Transverse colon (tissue), 4 donors: Measurements from ENCODE around the gene GSTT2B. TPM values are rescaled to one million over a fixed set of nuclear protein-coding genes. Genes with fewer than 3 reads are reported as not detected.

ENCODE experiments used
- DNase-seq: peaks from one replicate; pipeline ENCODE4 v3.0.0-alpha.2; 2019
- H3K27ac ChIP-seq, 4 donors: fragments of 200-600 bp; sonication (generic); 2 replicates each; pipeline ENCODE4 v1.5.1; 2016 to 2018; ENCODE audit warnings: inconsistent platforms in 4 of 4
- H3K27me3 ChIP-seq: fragments of 200-600 bp; sonication (generic); 2 replicates; pipeline ENCODE4 v1.5.1; 2017; ENCODE audit warnings: inconsistent platforms
- H3K36me3 ChIP-seq, 4 donors: fragments of 200-600 bp; sonication (generic); 2 replicates each; pipeline ENCODE4 v1.5.1; 2017 to 2019; ENCODE audit warnings: inconsistent platforms in 4 of 4
- H3K4me1 ChIP-seq, 4 donors: fragments of 200-600 bp; sonication (generic); 2 replicates each; pipeline ENCODE4 v1.5.1; 2017 to 2020; ENCODE audit warnings: inconsistent platforms in 4 of 4
- H3K4me3 ChIP-seq, 4 donors: fragments of 200-600 bp; sonication (generic); 1 replicate in 1 of 4; 2 replicates in 3 of 4; pipeline versions ENCODE4 v1.5.1 to v1.6.1; 2017 to 2019; ENCODE audit warnings: inconsistent platforms in 4 of 4
- H3K9me3 ChIP-seq, 2 donors: fragments of 200-600 bp; sonication (generic); 2 replicates each; pipeline ENCODE4 v1.5.1; 2017 to 2019; ENCODE audit warnings: inconsistent platforms in 2 of 2
- EP300 ChIP-seq: sonication (generic); formaldehyde crosslinking; IDR thresholded peaks from one replicate; pipeline ENCODE4 v1.6.1; 2017; ENCODE audit warnings: antibody characterized with exemption, low read depth
- POLR2A ChIP-seq: fragments of 450-650 bp; IDR thresholded peaks from one replicate; pipeline ENCODE4 v1.6.1; 2016; ENCODE audit warnings: antibody characterized with exemption, mild to moderate bottlenecking, moderate library complexity
- POLR2AphosphoS5 ChIP-seq, 3 donors: sonication (generic); formaldehyde crosslinking; IDR thresholded peaks; one replicate each; pipeline ENCODE4 v1.6.1; 2016; ENCODE audit warnings: antibody characterized with exemption in 3 of 3
- WGBS, 2 donors: methylation state at CpG; one replicate each; pipeline ENCODE4 v1.1.5; 2018; ENCODE audit warnings: low coverage in 1 of 2; 5-methylcytosine and 5-hydroxymethylcytosine counted together
- in situ Hi-C, 4 donors: fragments of 200-750 bp; cut with MboI; loops; one replicate each; pipeline versions ENCODE4 v1.15.0 to v1.15.1; 2017; ENCODE audit warnings: low sequenced_read_pairs in 3 of 4, low pct_ligation_motif_present in 1 of 4, low pct_unique_long_range_greater_than_20kb in 1 of 4
- intact Hi-C: fragments of 100-400 bp; cut with DNase I; formaldehyde crosslinking; loops from one replicate; pipeline ENCODE4 v1.15.1; 2023; ENCODE audit warnings: low total_unique reads
- total RNA-seq, 4 donors: library from RNA; depleted of rRNA; stranded (reverse); fragments of >200 nt; gene quantifications; one replicate each; pipeline ENCODE4 v1.1.0, GENCODE V29; 2016
- TF ChIP-seq, protein P1 (sequence below), 5 experiments: fragments of 200-600 bp in 3 of 5; fragments of 450-650 bp in 2 of 5; sonication (generic) in 3 of 5; IDR thresholded peaks; 1 replicate in 2 of 5; 2 replicates in 3 of 5; pipeline ENCODE4 v1.5.1; 2016 to 2017; ENCODE audit warnings: antibody characterized with exemption in 5 of 5, inconsistent platforms in 3 of 5, mild to moderate bottlenecking in 2 of 5, moderate library complexity in 1 of 5

The GSTT2B gene
- total RNA-seq, 4 donors from 2014 or later = 2.4 TPM; not detected in 3

DNA sequence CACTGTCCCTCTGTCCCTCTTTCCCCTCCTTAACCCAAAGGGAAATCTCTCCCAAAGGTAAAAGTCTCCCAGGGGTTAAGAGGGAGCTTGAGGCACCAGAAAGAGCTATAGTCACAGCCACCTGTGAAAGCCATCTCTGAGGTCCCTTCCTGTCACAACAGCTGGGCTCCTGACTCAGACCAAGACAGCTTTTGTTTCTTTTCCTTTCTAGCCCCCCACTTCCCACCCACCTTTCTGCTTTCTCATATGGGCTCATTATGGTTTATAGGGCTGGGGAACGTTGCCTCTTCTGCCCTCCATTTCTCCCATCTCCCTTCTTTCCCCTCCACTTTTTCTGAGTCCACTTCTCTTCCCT, 47.7 kb downstream of the GSTT2B start:
- Histone ChIP-seq H3K9me3 (no peaks in the 10 kb centered on the region), H3K27ac (peak overlapping the region; percentile 84 to 93 (median 88)), H3K4me1 (peaks cover 0 to 41% (median 16%) of the 10 kb centered on the region in 4 donors), H3K4me3 (peak overlapping the region; percentile 20 to 73 (median 49)), H3K27me3 (no peaks in the 10 kb centered on the region), H3K36me3 (no peaks in the 10 kb centered on the region)
- in situ Hi-C loops (no loop called here), intact Hi-C loops (no loop called here)
- 0% methylated on average over 1 of the region's 1 CpG for WGBS, 2 donors
- TF ChIP-seq, protein P1, sequence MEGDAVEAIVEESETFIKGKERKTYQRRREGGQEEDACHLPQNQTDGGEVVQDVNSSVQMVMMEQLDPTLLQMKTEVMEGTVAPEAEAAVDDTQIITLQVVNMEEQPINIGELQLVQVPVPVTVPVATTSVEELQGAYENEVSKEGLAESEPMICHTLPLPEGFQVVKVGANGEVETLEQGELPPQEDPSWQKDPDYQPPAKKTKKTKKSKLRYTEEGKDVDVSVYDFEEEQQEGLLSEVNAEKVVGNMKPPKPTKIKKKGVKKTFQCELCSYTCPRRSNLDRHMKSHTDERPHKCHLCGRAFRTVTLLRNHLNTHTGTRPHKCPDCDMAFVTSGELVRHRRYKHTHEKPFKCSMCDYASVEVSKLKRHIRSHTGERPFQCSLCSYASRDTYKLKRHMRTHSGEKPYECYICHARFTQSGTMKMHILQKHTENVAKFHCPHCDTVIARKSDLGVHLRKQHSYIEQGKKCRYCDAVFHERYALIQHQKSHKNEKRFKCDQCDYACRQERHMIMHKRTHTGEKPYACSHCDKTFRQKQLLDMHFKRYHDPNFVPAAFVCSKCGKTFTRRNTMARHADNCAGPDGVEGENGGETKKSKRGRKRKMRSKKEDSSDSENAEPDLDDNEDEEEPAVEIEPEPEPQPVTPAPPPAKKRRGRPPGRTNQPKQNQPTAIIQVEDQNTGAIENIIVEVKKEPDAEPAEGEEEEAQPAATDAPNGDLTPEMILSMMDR (IDR thresholded peaks at IDR 0.05) = no peak
- TF ChIP-seq EP300 (no peak), POLR2AphosphoS5 (IDR thresholded peaks at IDR 0.05) (no peak), POLR2A (no peak)
- DNase-seq = no peak

DNA sequence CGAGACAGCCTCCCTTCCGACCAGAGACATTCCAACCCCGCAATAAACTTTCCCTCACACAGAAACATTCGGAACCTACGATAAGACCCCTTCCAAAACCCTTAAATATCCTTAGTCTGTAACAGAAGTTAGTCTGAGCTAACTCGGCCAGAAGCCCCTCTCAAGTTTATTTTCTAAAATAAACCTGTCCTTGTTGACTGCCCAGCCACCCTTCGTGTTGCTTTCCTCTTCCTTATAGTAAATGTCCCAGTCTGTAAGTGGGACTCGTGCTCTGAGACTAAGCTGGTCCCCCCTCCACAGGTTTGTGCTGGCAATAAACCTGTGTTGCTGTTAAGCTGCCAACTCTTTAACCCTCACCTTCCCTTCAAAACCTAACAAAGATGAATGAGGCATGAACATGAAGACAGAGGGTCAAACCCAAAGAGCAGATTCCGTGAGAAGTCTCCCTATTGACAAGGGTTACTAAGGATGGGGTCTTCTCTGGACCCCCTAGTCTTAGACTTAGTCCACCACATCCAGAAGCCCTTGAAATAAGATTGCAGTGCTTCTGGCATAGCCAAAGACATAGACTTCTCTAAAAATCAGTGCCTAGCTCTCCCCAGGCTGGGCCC, 48.6 kb downstream of the GSTT2B start:
- intact Hi-C loops = no loop called here
- no peaks in the 10 kb centered on the region for H3K36me3 ChIP-seq
- no peaks in the 10 kb centered on the region for H3K27me3 ChIP-seq
- TF ChIP-seq, protein P1 (IDR thresholded peaks at IDR 0.05) = no peak
- TF ChIP-seq EP300 = no peak
- TF ChIP-seq POLR2A = no peak
- TF ChIP-seq POLR2AphosphoS5 (IDR thresholded peaks at IDR 0.05) = no peak
- peaks cover 0 to 41% (median 16%) of the 10 kb centered on the region in 4 donors for H3K4me1 ChIP-seq
- DNase-seq = no peak
- H3K4me3 ChIP-seq = no peak overlapping the region
- in situ Hi-C loops = no loop called here
- no peaks in the 10 kb centered on the region for H3K9me3 ChIP-seq
- H3K27ac ChIP-seq = no peak overlapping the region
- 87 to 100% methylated on average over 2 to 9 of the region's 9 CpGs for WGBS, 2 donors

GRCh38 chr22:23911318-23911980, 49.5 kb downstream of the GSTT2B start:
- H3K9me3 ChIP-seq = no peaks in the 10 kb centered on the region
- peaks cover 0 to 41% (median 16%) of the 10 kb centered on the region in 4 donors for H3K4me1 ChIP-seq
- no peaks in the 10 kb centered on the region for H3K27me3 ChIP-seq
- no peaks in the 10 kb centered on the region for H3K36me3 ChIP-seq
- in situ Hi-C loops (no loop called here), intact Hi-C loops (no loop called here)
- H3K4me3 ChIP-seq = no peak overlapping the region
- DNase-seq = no peak
- H3K27ac ChIP-seq = no peak overlapping the region
- TF ChIP-seq, protein P1 (IDR thresholded peaks at IDR 0.05) = no peak
- TF ChIP-seq POLR2A (no peak), EP300 (no peak), POLR2AphosphoS5 (IDR thresholded peaks at IDR 0.05) (no peak)
- 95 to 100% methylated on average over 1 to 12 of the region's 12 CpGs for WGBS, 2 donors

- in situ Hi-C loops (no loop called here), intact Hi-C loops (no loop called here)
- H3K4me3 ChIP-seq = no peak overlapping the region
- no peaks in the 10 kb centered on the region for H3K36me3 ChIP-seq
- DNase-seq = no peak
- H3K9me3 ChIP-seq = no peaks in the 10 kb centered on the region
- H3K27me3 ChIP-seq = no peaks in the 10 kb centered on the region
- H3K4me1 ChIP-seq = peaks cover 0 to 40% (median 16%) of the 10 kb centered on the region in 4 donors
- no peak overlapping the region for H3K27ac ChIP-seq
- TF ChIP-seq, protein P1 (IDR thresholded peaks at IDR 0.05) = no peak
- TF ChIP-seq POLR2A (no peak), EP300 (no peak), POLR2AphosphoS5 (IDR thresholded peaks at IDR 0.05) (no peak)
- 50 to 81% methylated on average over 1 to 3 of the region's 3 CpGs for WGBS, 2 donors
Observed at GRCh38 chr22:23910496-23911190, 50.4 kb downstream of the GSTT2B start.
